GM21717 (cell line): ENCODE data around the gene NOS2.
"Not testable (repeated sequence)": the region's sequence is repeated elsewhere in the genome, so short reads cannot be mapped to it uniquely, and the experiment has no call there.

Experiments
- ATAC-seq: cut with Tn5 transposase; IDR thresholded peaks from one replicate; pipeline ENCODE4 v1.9.1; 2021; ENCODE audit warnings: mild to moderate bottlenecking, moderate library complexity; ENCODE audit not compliant: unreplicated experiment

Gene NOS2

GRCh38 chr17:27756467-27757371 is 43.6 kb downstream of the NOS2 start:
- no peak for ATAC-seq

GRCh38 chr17:27755706-27756466 is 44.4 kb downstream of the NOS2 start:
- ATAC-seq = no peak

DNA sequence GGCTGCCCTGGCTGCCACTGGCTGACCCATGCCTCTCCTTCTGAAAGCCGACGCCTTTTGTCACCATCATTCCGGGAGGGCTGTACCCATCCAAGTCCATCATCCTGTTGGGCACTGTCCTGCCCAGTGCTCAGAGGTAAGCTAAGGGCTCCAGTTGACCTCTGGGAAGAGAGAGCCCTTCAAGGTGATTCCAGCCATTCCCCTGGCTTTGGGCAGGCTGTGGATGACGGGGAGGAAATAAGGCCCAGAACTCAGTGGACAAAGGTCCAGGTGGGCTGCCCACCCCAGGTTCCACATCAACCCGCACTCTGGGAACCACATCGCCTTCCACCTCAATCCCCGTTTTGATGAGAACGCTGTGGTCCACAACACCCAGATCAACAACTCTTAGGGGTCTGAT is 45.8 kb downstream of the NOS2 start:
- no peak for ATAC-seq

GRCh38 chr17:27753726-27754125 is 46.6 kb downstream of the NOS2 start:
- not testable (repeated sequence) for ATAC-seq

DNA sequence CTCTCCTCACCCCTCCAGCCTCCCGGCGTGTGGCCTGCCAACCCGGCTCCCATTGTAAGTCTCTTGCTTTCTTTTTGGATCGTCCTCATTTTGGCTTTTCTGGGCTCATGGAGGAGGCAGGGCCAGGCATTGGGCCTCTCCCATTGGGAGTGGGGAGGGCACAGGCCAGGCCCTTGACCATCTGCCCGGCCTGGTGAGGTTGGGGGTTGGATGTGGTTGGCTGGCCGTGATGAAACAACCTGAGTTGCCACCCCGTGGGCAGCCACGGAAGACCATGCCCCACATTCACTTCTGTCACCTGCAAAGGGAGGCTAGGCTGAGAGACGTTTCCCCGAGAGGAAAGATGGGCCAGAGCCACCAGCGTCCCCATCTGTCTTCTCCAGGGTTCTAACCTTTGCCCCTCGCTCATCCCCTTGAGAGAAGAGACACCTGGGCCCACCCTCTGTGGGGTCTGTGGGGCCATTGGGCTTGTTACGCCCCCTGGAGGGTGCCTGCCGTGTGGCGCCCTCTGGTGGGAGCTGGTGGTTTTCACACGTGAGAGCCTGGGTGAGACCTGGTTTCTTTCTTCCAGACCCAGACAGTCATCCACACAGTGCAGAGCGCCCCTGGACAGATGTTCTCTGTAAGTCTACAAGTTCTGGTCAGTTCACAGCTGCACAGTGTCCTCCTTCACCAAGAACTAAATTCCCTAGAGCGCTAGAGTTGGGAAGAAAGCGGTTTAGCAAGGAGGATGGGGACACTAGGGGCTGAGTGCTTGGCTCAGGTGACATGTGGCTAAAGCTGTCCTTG is 47.3 kb downstream of the NOS2 start:
- not testable (repeated sequence) for ATAC-seq

DNA sequence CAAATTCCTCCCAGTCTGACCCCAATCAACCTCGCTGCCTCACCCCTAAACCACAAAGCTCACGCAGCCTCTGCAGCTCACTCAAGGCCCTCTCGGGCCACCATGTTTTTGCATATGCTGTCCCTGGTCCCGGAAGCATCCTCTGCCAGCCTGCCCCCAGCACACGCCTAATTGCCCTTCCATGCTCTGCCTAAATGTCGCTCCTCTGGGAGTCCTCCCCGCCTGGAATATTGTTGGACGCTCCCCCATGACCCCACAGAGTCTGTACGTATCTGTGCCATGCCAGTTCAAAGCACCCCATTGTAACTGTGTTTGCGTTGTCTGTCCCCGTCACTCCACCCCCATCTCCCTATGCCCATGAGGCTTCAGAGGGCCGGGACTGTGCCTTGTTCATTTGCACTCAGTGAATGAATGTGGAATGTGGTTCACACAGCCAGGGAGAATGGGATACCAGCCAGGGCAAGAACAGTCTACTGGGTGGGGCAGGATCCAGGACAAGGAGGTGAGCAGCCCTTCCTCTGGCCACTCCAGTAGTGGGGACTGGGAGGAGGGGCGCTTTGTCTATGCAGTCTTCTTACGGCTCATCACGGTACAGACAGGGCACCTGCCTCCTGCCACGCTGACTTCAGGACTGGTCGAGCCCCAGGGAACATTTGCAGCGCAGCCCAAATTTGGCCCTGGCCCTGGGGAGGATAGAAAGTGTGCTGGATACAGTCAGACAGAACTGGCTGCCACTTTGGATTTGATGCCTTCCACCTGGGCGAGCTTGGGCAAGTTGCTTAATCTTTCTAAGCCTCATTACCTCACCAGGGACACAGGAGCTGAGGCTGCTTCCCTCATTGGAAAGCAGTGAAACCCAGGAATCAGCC is 48.5 kb downstream of the NOS2 start:
- no peak for ATAC-seq

DNA sequence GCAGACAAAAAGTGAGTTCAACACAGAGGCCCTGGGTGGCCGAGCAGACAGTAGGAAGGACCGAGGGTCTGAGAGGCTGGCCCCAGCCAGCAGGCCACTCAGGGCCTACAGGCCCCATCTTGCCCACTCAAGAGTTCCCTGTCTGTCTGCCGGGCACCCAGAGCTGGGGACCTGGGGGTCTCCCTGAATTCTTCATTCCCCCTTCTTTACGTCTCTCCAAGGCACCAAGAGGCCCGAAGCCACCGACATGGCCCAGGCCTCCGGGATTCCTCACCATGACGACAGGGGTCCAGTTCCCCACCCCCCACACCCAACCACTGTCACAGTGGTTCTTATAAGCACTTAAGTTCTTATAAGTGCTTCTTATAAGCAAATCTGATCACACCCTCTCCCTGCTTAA is 49.2 kb downstream of the NOS2 start:
- ATAC-seq = no peak

GRCh38 chr17:27749562-27750150 is 50.7 kb downstream of the NOS2 start:
- ATAC-seq = not testable (repeated sequence)

DNA sequence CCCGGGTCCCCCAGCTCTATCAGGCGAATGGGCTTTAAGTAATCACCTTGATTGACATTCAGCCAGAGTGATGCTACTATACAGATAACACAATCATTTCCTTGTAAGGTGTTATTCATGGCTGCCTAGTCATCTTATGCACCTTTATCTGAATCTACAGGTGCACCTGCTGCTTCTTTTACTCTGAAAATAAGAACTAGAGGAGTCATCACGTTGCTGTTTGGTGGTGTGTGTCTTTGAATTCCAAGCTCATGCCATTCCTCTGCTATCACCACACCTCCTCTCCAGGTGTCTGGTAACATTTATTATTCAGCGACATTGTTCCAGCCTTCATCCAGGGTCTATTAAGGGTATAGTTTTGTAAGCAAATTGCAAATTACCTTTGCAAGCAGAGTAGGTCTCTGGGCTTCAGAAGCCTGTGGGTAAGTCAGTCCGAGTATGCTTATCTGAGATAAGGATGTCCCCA is 51.9 kb downstream of the NOS2 start:
- no peak for ATAC-seq

DNA sequence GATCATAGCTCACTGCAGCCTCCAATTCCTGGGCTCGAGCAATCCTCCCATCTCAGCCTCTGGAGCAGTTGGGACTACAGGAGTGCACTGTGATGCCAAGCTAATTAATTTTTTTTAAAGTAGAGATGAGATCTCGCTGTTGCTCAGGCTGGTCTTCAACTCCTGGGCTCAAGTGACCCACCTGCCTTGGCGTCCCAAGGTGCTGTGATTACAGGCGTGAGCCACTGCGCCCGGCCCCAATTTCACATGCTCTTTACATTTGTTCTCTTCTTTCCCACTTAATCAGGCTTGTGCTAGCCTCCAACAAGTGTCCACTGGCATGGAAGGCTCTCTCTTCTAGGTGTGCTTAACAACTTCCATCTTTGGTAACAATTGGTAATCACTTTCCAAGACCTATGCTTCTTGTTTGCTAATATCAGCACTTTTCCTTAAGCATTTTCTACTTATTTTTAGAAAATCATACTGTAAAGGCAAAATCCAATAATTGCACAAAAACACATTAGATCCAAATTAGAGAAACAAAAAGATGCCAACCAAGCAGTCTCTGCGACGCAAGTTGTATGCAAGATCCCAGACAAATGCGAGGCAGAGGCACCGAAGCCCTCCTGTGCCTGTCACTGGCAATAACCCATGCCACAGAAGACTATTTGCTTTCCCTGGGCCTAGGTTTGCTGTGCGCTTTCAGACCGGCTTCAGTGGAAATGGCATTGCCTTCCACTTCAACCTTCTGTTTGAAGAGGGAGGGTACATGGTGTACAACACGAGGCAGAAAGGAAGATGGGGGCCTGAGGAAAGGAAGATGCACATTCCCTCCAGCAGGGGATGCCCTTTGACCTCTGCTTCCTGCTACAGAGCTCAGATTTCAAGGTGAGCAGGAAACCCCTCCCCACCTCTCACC is 52.6 kb downstream of the NOS2 start:
- no peak for ATAC-seq

GRCh38 chr17:27746881-27747280 is 53.4 kb downstream of the NOS2 start:
- peak; percentile 19 for ATAC-seq

DNA sequence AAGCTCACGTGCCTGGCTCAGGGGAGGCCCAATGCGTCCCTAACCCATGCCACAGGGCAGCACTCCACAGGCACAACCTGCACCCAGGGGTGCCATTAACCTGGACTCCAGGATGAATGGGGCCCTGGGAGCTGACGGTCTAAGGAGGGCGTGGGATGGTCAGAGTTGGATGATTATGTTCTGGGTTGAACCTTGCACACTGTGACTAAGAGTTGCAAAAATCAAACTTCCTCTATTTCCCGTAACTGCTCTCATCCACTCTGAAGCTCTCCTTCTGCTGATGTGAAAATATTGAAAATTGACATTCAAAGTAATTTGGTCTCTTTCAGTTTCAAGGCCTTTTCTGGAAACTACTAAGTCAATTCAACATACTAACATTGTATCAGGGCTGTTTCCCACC is 54.0 kb downstream of the NOS2 start:
- peak; percentile 58 for ATAC-seq

- not testable (repeated sequence) for ATAC-seq
Measured at GRCh38 chr17:27745207-27745830, 55.0 kb downstream of the NOS2 start.

GRCh38 chr17:27743281-27743885 is 56.9 kb downstream of the NOS2 start:
- ATAC-seq = no peak

GRCh38 chr17:27741971-27742575 is 58.3 kb downstream of the NOS2 start:
- ATAC-seq = no peak

DNA sequence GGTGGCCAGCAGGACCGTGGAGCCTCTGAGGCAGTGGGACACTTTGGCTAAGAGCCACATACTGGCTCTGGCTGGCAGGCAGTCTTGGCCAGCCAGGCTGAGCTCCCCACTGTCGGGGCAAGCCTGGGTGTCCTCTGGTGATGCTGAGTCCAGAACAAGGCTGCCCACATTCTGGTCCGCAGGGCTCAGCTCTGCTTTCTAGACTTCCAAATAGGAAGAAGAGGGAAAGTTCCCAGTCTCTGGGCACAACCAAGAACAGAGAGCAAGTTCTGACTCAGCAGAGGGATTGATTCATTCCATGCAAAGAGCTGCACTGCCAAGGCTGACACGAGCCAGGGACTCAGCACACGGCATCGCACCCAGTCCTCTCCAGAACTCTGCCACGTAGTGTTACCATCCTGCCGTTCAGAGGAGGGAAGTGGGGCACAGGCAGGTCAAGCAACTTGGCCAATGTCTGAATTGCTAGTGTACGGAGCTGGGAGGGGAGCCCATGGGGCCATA is 58.9 kb downstream of the NOS2 start:
- no peak for ATAC-seq

- ATAC-seq = not testable (repeated sequence)
Measured at GRCh38 chr17:27740541-27740940, 59.8 kb downstream of the NOS2 start.
